IMR-90 (cell line): ENCODE results near the gene KLF7. TPM values are rescaled to one million over a fixed set of nuclear protein-coding genes. Genes with fewer than 3 reads are reported as not detected.

Experiments used
- ATAC-seq: fragments of 200-7000 bp; cut with Tn5 transposase; 2 replicates; pipeline ENCODE4 v1.9.1; 2020; ENCODE audit warnings: low read depth, mild to moderate bottlenecking, moderate library complexity
- BruUV-seq: library from RNA; stranded (reverse); fragments of 400-500 nt; replicated peaks from 2 replicates; lab custom pipeline; 2021; lab: Mats Ljungman, UMichigan
- CTCF ChIA-PET: fragments of 300-600 bp; formaldehyde crosslinking; extraction: SDS; loops from one replicate; lab custom pipeline; 2021; ENCODE audit warnings: antibody characterized with exemption; lab: Yijun Ruan, JAX
- POLR2A ChIA-PET: fragments of 300-600 bp; sonication (Branson Sonifier 250); formaldehyde crosslinking; loops from one replicate; lab custom pipeline; 2022; ENCODE audit warnings: antibody characterized with exemption; ENCODE audit not compliant: unreplicated experiment; lab: Charles Lee
- DNase-seq: peaks from one replicate; pipeline ENCODE4 v3.0.0; 2013
- H2AFZ ChIP-seq: replicated peaks from 2 replicates; pipeline ENCODE3; 2013; ENCODE audit warnings: low read length, mild to moderate bottlenecking; ENCODE audit not compliant: poor library complexity
- H2AK5ac ChIP-seq: 2 replicates; pipeline ENCODE4 v1.6.1; 2013; ENCODE audit warnings: low read depth, low read length, inconsistent platforms
- H2AK9ac ChIP-seq: replicated peaks from 2 replicates; pipeline ENCODE3; 2013; ENCODE audit warnings: mild to moderate bottlenecking, low read depth, low read length, moderate library complexity; ENCODE audit not compliant: poor library complexity
- H2BK120ac ChIP-seq: 2 replicates; pipeline ENCODE4 v1.6.1; 2013; ENCODE audit warnings: low read depth, low read length, inconsistent platforms
- H2BK15ac ChIP-seq: 3 replicates; pipeline ENCODE4 v1.6.1; 2013; ENCODE audit warnings: low read depth, low read length, inconsistent platforms
- H2BK20ac ChIP-seq: 2 replicates; pipeline ENCODE4 v1.6.1; 2013; ENCODE audit warnings: low read depth, mild to moderate bottlenecking, inconsistent platforms, low read length, moderate library complexity
- H2BK5ac ChIP-seq: 2 replicates; pipeline ENCODE4 v1.6.1; 2013; ENCODE audit warnings: mild to moderate bottlenecking, low read depth, low read length, inconsistent platforms; ENCODE audit not compliant: poor library complexity, severe bottlenecking
- H3K14ac ChIP-seq: replicated peaks from 2 replicates; pipeline ENCODE4 v1.6.1; 2013; ENCODE audit warnings: low read depth, low read length, inconsistent platforms
- H3K18ac ChIP-seq: 2 replicates; pipeline ENCODE4 v1.6.1; 2013; ENCODE audit warnings: low read depth, low read length, control low read depth
- H3K23ac ChIP-seq: 2 replicates; pipeline ENCODE4 v1.6.1; 2013; ENCODE audit warnings: low read depth, low read length, inconsistent platforms
- H3K27ac ChIP-seq: 2 replicates; pipeline ENCODE4 v1.5.1; 2013; ENCODE audit warnings: mild to moderate bottlenecking, control low read depth, low read length; ENCODE audit not compliant: insufficient read depth
- H3K27me3 ChIP-seq: 2 replicates; pipeline ENCODE4 v1.6.1; 2013; ENCODE audit warnings: low read length; ENCODE audit not compliant: control insufficient read depth, insufficient read depth
- H3K36me3 ChIP-seq: 2 replicates; pipeline ENCODE4 v1.6.1; 2013; ENCODE audit warnings: low read length, mixed read lengths; ENCODE audit not compliant: control insufficient read depth, insufficient read depth
- H3K4ac ChIP-seq: 2 replicates; pipeline ENCODE4 v1.6.1; 2013; ENCODE audit warnings: low read depth, low read length, inconsistent platforms
- H3K4me1 ChIP-seq: 2 replicates; pipeline ENCODE4 v1.6.1; 2013; ENCODE audit warnings: low read length, mixed read lengths; ENCODE audit not compliant: control insufficient read depth, insufficient read depth
- H3K4me2 ChIP-seq: 2 replicates; pipeline ENCODE4 v1.6.1; 2013; ENCODE audit warnings: low read depth, mild to moderate bottlenecking, control low read depth, low read length, moderate library complexity
- H3K4me3 ChIP-seq: 2 replicates; pipeline ENCODE4 v1.5.1; 2013; ENCODE audit warnings: low read depth, mild to moderate bottlenecking, control low read depth, low read length, moderate library complexity; ENCODE audit not compliant: insufficient read depth
- H3K56ac ChIP-seq: 2 replicates; pipeline ENCODE4 v1.6.1; 2013; ENCODE audit warnings: low read length, inconsistent platforms; ENCODE audit not compliant: insufficient read depth; ENCODE audit errors: extremely low read depth
- H3K79me1 ChIP-seq, 2 experiments: 2 replicates each; pipeline ENCODE4 v1.6.1; 2013; ENCODE audit warnings: low read length in 2 of 2, inconsistent platforms in 1 of 2, low read depth in 1 of 2
- H3K9ac ChIP-seq: 2 replicates; pipeline ENCODE4 v1.6.1; 2013; ENCODE audit warnings: low read depth, low read length, control low read depth
- H3K9me1 ChIP-seq: 2 replicates; pipeline ENCODE4 v1.6.1; 2013; ENCODE audit warnings: low read length, inconsistent platforms; ENCODE audit not compliant: insufficient read depth
- H3K9me3 ChIP-seq: 2 replicates; pipeline ENCODE4 v1.6.1; 2013; ENCODE audit warnings: low read length; ENCODE audit not compliant: control insufficient read depth, insufficient read depth
- H4K20me1 ChIP-seq: 2 replicates; pipeline ENCODE4 v1.6.1; 2013; ENCODE audit warnings: low read length, inconsistent platforms; ENCODE audit not compliant: insufficient read depth
- H4K5ac ChIP-seq: 2 replicates; pipeline ENCODE4 v1.6.1; 2013; ENCODE audit warnings: mild to moderate bottlenecking, low read depth, low read length, control low read depth
- H4K8ac ChIP-seq, 2 experiments: 2 replicates each; pipeline ENCODE4 v1.6.1; 2013; ENCODE audit warnings: low read depth in 2 of 2, low read length in 2 of 2, control low read depth in 1 of 2, inconsistent platforms in 1 of 2
- H4K91ac ChIP-seq: 2 replicates; pipeline ENCODE4 v1.6.1; 2013; ENCODE audit warnings: low read depth, low read length, inconsistent platforms; ENCODE audit not compliant: insufficient read depth
- CEBPB ChIP-seq: IDR thresholded peaks from 2 replicates; pipeline ENCODE4 v1.6.1; 2012; ENCODE audit warnings: low read depth, low read length, improper control_type of control experiment
- ELK1 ChIP-seq: fragments of 150-350 bp; IDR thresholded peaks from 2 replicates; pipeline ENCODE4 v1.6.1; 2016; ENCODE audit warnings: low read depth, mild to moderate bottlenecking, low read length, moderate library complexity, borderline replicate concordance
- WGBS, 2 experiments: methylation state at CpG; one replicate each; pipeline versions ENCODE4 v1.1.5 to v1.1.7; 2013; ENCODE audit warnings: missing lambda C conversion rate in 2 of 2; ENCODE audit not compliant: insufficient read length in 1 of 2; ENCODE audit errors: extremely low coverage in 2 of 2; 5-methylcytosine and 5-hydroxymethylcytosine counted together
- dilution Hi-C: fragments of 300-500 bp; cut with HindIII; formaldehyde crosslinking; loops from one replicate; pipeline ENCODE4 v1.14.3; 2018; ENCODE audit warnings: low sequenced_read_pairs; ENCODE audit not compliant: unreplicated experiment
- in situ Hi-C: fragments of 300-500 bp; cut with MboI; formaldehyde crosslinking; loops from 3 replicates; pipeline ENCODE4 v1.14.3; 2019; ENCODE audit warnings: low sequenced_read_pairs, inconsistent platforms, mixed read lengths
- intact Hi-C: fragments of 100-400 bp; cut with micrococcal nuclease; formaldehyde crosslinking; loops from 2 replicates; pipeline ENCODE4 v1.10.0; 2022
- polyA plus RNA-seq, 3 experiments: library from polyadenylated mRNA; depleted of rRNA; stranded (reverse); fragments of >200 nt; gene quantifications; 2 replicates each; pipeline ENCODE4 v1.2.3, GENCODE V29; 2012; ENCODE audit warnings: low replicate concordance in 1 of 3
- total RNA-seq: library from RNA; depleted of rRNA; stranded (reverse); fragments of >200 nt; gene quantifications from 2 replicates; pipeline ENCODE4 v1.2.3, GENCODE V29; 2012

Gene KLF7
- total and polyA plus RNA-seq, 2 of the 4 experiments (the other 2 are of a cell fraction), result 23.1 to 28.5 TPM

- H2BK5ac ChIP-seq, result no peak overlapping the region
- WGBS, 2 experiments, result no CpG with 5 or more reads among the region's 7 CpGs
- no TSS peak for BruUV-seq
- H3K18ac ChIP-seq, result no peak overlapping the region
- peak; percentile 63 for TF ChIP-seq CEBPB
- TF ChIP-seq ELK1, result no peak
- H4K8ac ChIP-seq, result no peak overlapping the region
- in situ Hi-C loops, result loop anchor here (5.0 to 25.0 kb wide), 3 partner anchors 175 to 552 kb away; partner anchors contain the start of gene CCNYL1
- no peak overlapping the region for H2AK5ac ChIP-seq
- CTCF ChIA-PET, result interaction anchor here (0.5 kb wide), 1 partner anchor 135 kb away, joined by 4 read pairs; no protein-coding TSS in a partner anchor
- DNase-seq (peak; percentile 47), ATAC-seq (no peak)
- no peak overlapping the region for H3K4me2 ChIP-seq
- no peak overlapping the region for H4K91ac ChIP-seq
- H2AFZ ChIP-seq, result no peak overlapping the region
- H3K4me1 ChIP-seq, result peaks cover 24% of the 10 kb centered on the region
- H2AK9ac ChIP-seq, result no peak overlapping the region
- dilution Hi-C loops, result no loop called here
- H3K9me3 ChIP-seq, result no peaks in the 10 kb centered on the region
- no peak overlapping the region for H2BK120ac ChIP-seq
- H2BK15ac ChIP-seq, result 0 out of 3 replicates have a peak overlapping the region, but pooled peaks have one; percentile 5
- no peak overlapping the region for H3K23ac ChIP-seq
- intact Hi-C loops, result loop anchor here (2.0 to 5.0 kb wide), 2 partner anchors 37 to 457 kb away; no protein-coding TSS in a partner anchor
- no peak overlapping the region for H3K14ac ChIP-seq
- H3K9me1 ChIP-seq, result peaks cover 31% of the 10 kb centered on the region
- POLR2A ChIA-PET, result no interaction called here
- H3K27ac ChIP-seq, result no peak overlapping the region
- 0 out of 2 replicates have a peak, but pooled peaks cover 3% of the 10 kb centered on the region for H3K36me3 ChIP-seq
- peaks cover 0 to 80% of the 10 kb centered on the region in 2 experiments; a peak in 3 of 4 replicates for H3K79me1 ChIP-seq
- no peak overlapping the region for H4K5ac ChIP-seq
- no peak overlapping the region for H3K56ac ChIP-seq
- H3K27me3 ChIP-seq, result no peaks in the 10 kb centered on the region
- peaks cover 81% of the 10 kb centered on the region for H4K20me1 ChIP-seq
- no peak overlapping the region for H3K4me3 ChIP-seq
- no peak overlapping the region for H2BK20ac ChIP-seq
- H3K4ac ChIP-seq, result no peak overlapping the region
- H3K9ac ChIP-seq, result no peak overlapping the region
Measured at GRCh38 chr2:207160115-207160514, 5.6 kb downstream of the KLF7 start.
